Thyroid gland (tissue), 4 donors: Measurements from ENCODE around the gene LGALS12.

Source experiments
- CTCF ChIP-seq, 6 experiments: fragments of 200-600 bp in 3 of 6; fragments of 450-650 bp in 3 of 6; sonication (generic) in 3 of 6; IDR thresholded peaks; one replicate each; pipeline ENCODE4 v1.5.1; 2016 to 2019; ENCODE audit warnings: antibody characterized with exemption in 6 of 6, mild to moderate bottlenecking in 2 of 6, inconsistent platforms in 1 of 6, moderate library complexity in 1 of 6
- POLR2A ChIP-seq, 2 donors: fragments of 450-650 bp; IDR thresholded peaks; one replicate each; pipeline ENCODE4 v1.6.1; 2017; ENCODE audit warnings: antibody characterized with exemption in 2 of 2, mild to moderate bottlenecking in 2 of 2, moderate library complexity in 1 of 2

- TF ChIP-seq CTCF (IDR thresholded peaks at IDR 0.05) (no peak), POLR2A (IDR thresholded peaks at IDR 0.05) (no peak)
These were observed 49.0 kb downstream of the LGALS12 start for GRCh38 chr11:63554877-63555223.
